ENCODE results near the gene INO80C. TPM values are rescaled to one million over a fixed set of nuclear protein-coding genes. Genes with fewer than 3 reads are reported as not detected.

The INO80C gene
- total RNA-seq, 2 experiments from 2014 or later = 5.9 to 10.3 TPM

GRCh38 chr18:35542356-35542755 is 44.6 kb upstream of the INO80C start:
- intact Hi-C loops (cut with micrococcal nuclease; ENCODE audit: unreplicated experiment) = no loop called here
- DNase-seq (ENCODE audit: low spot score) = no peak

GRCh38 chr18:35535297-35535696 is 37.5 kb upstream of the INO80C start:
- DNase-seq (ENCODE audit: low spot score) = no peak
- H4K20me1 ChIP-seq (ENCODE audit: insufficient read depth, low read length) = no peaks in the 10 kb centered on the region
- H3K27ac ChIP-seq (ENCODE audit: low read depth, low read length, poor library complexity, severe bottlenecking) = no peak overlapping the region
- no peak overlapping the region for H2AFZ ChIP-seq (ENCODE audit: low read length)
- H3K4me1 ChIP-seq (ENCODE audit: insufficient read depth, low read length, poor library complexity, severe bottlenecking) = no peaks in the 10 kb centered on the region
- ChIA-PET POLR2A (no interaction called here), CTCF (ENCODE audit: unreplicated experiment) (no interaction called here)
- no peaks in the 10 kb centered on the region for H3K9me2 ChIP-seq (ENCODE audit: insufficient read depth, low read length)
- no peaks in the 10 kb centered on the region for H3K79me2 ChIP-seq (ENCODE audit: insufficient read depth, low read depth, low read length)
- TF ChIP-seq CTCF (conservative IDR thresholded peaks at IDR 0.05; ENCODE audit: low read length) (no peak), EZH2phosphoT487 (IDR thresholded peaks at IDR 0.05; ENCODE audit: borderline replicate concordance, low read depth, low read length) (no peak)
- H3K9me3 ChIP-seq (ENCODE audit: low read length) = no peaks in the 10 kb centered on the region
- no peak overlapping the region for H3K4me3 ChIP-seq (ENCODE audit: low read depth, low read length, poor library complexity, severe bottlenecking)
- intact Hi-C loops (cut with micrococcal nuclease; ENCODE audit: unreplicated experiment) = no loop called here
- no peak overlapping the region for H3K4me2 ChIP-seq (ENCODE audit: low read length)
- H3K36me3 ChIP-seq (ENCODE audit: insufficient read depth, low read length) = no peaks in the 10 kb centered on the region
- BruUV-seq (replicated peaks) = no TSS peak

More at GRCh38 chr18:35542356-35542755, 44.6 kb upstream of the INO80C start:
- Histone ChIP-seq H3K9me2 (ENCODE audit: insufficient read depth, low read length) (no peaks in the 10 kb centered on the region), H3K9me3 (ENCODE audit: low read length) (no peaks in the 10 kb centered on the region), H3K36me3 (ENCODE audit: insufficient read depth, low read length) (no peaks in the 10 kb centered on the region), H3K4me1 (ENCODE audit: insufficient read depth, low read length, poor library complexity, severe bottlenecking) (no peaks in the 10 kb centered on the region), H4K20me1 (ENCODE audit: insufficient read depth, low read length) (no peaks in the 10 kb centered on the region), H3K4me3 (ENCODE audit: low read depth, low read length, poor library complexity, severe bottlenecking) (no peak overlapping the region), H3K79me2 (ENCODE audit: insufficient read depth, low read depth, low read length) (no peaks in the 10 kb centered on the region), H2AFZ (ENCODE audit: low read length) (no peak overlapping the region), H3K4me2 (ENCODE audit: low read length) (no peak overlapping the region), H3K27ac (ENCODE audit: low read depth, low read length, poor library complexity, severe bottlenecking) (no peak overlapping the region)
- no TSS peak for BruUV-seq (replicated peaks)
- POLR2A ChIA-PET = no interaction called here
- CTCF ChIA-PET (ENCODE audit: unreplicated experiment) = no interaction called here
- TF ChIP-seq CTCF (conservative IDR thresholded peaks at IDR 0.05; ENCODE audit: low read length) (no peak), EZH2phosphoT487 (IDR thresholded peaks at IDR 0.05; ENCODE audit: borderline replicate concordance, low read depth, low read length) (no peak)

- ChIA-PET POLR2A (no interaction called here), CTCF (ENCODE audit: unreplicated experiment) (no interaction called here)
- Histone ChIP-seq H3K79me2 (ENCODE audit: insufficient read depth, low read depth, low read length) (no peaks in the 10 kb centered on the region), H3K4me1 (ENCODE audit: insufficient read depth, low read length, poor library complexity, severe bottlenecking) (no peaks in the 10 kb centered on the region), H3K27ac (ENCODE audit: low read depth, low read length, poor library complexity, severe bottlenecking) (no peak overlapping the region), H3K9me2 (ENCODE audit: insufficient read depth, low read length) (no peaks in the 10 kb centered on the region), H3K4me2 (ENCODE audit: low read length) (no peak overlapping the region), H3K4me3 (ENCODE audit: low read depth, low read length, poor library complexity, severe bottlenecking) (no peak overlapping the region), H2AFZ (ENCODE audit: low read length) (no peak overlapping the region), H3K9me3 (ENCODE audit: low read length) (no peaks in the 10 kb centered on the region), H4K20me1 (ENCODE audit: insufficient read depth, low read length) (no peaks in the 10 kb centered on the region), H3K36me3 (ENCODE audit: insufficient read depth, low read length) (no peaks in the 10 kb centered on the region)
- DNase-seq (ENCODE audit: low spot score) = no peak
- intact Hi-C loops (cut with micrococcal nuclease; ENCODE audit: unreplicated experiment) = no loop called here
- BruUV-seq (replicated peaks) = no TSS peak
- TF ChIP-seq EZH2phosphoT487 (IDR thresholded peaks at IDR 0.05; ENCODE audit: borderline replicate concordance, low read depth, low read length) (no peak), CTCF (conservative IDR thresholded peaks at IDR 0.05; ENCODE audit: low read length) (no peak)
Measured at GRCh38 chr18:35533916-35534405, 36.2 kb upstream of the INO80C start.

All from OCI-LY7 (cell line).